GM10248 (cell line): ENCODE results near the gene TUBG2.
A peak's percentile ranks its signal among the peaks of the same experiment; 100 is the strongest.
"Not testable (repeated sequence)": the region's sequence is repeated elsewhere in the genome, so short reads cannot be mapped to it uniquely, and the experiment has no call there.

ENCODE experiments used
- CTCF ChIA-PET: fragments of 300-600 bp; sonication (Branson Sonifier 250); formaldehyde crosslinking; extraction: SDS; loops from one replicate; lab custom pipeline; 2021; ENCODE audit warnings: antibody characterized with exemption; lab: Yijun Ruan, JAX
- POLR2A ChIA-PET: fragments of 350-650 bp; sonication (Branson Sonifier 250); formaldehyde crosslinking; extraction: SDS; loops from one replicate; lab custom pipeline; 2020; ENCODE audit warnings: antibody characterized with exemption; lab: Yijun Ruan, JAX
- DNase-seq: peaks from one replicate; pipeline ENCODE4 v3.0.0; 2012; ENCODE audit errors: extremely low spot score
- TF ChIP-seq, protein P1 (sequence below): IDR thresholded peaks from 2 replicates; pipeline ENCODE4 v1.5.1; 2012; ENCODE audit warnings: mild to moderate bottlenecking, low read depth; ENCODE audit errors: extremely low read depth, missing control alignments, control extremely low read depth

Gene TUBG2

GRCh38 chr17:42653179-42654124, 5.6 kb upstream of the TUBG2 start:
- peak; percentile 22 for DNase-seq
- CTCF ChIA-PET = interaction anchor here (1.0 to 1.5 kb wide), 4 partner anchors 18 to 35 kb away, joined by 3 read pairs; no protein-coding TSS in a partner anchor
- POLR2A ChIA-PET = interaction anchor here (0.6 kb wide), 1 partner anchor 663 kb away, joined by 5 read pairs; no protein-coding TSS in a partner anchor
- TF ChIP-seq, protein P1, sequence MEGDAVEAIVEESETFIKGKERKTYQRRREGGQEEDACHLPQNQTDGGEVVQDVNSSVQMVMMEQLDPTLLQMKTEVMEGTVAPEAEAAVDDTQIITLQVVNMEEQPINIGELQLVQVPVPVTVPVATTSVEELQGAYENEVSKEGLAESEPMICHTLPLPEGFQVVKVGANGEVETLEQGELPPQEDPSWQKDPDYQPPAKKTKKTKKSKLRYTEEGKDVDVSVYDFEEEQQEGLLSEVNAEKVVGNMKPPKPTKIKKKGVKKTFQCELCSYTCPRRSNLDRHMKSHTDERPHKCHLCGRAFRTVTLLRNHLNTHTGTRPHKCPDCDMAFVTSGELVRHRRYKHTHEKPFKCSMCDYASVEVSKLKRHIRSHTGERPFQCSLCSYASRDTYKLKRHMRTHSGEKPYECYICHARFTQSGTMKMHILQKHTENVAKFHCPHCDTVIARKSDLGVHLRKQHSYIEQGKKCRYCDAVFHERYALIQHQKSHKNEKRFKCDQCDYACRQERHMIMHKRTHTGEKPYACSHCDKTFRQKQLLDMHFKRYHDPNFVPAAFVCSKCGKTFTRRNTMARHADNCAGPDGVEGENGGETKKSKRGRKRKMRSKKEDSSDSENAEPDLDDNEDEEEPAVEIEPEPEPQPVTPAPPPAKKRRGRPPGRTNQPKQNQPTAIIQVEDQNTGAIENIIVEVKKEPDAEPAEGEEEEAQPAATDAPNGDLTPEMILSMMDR = no peak

GRCh38 chr17:42655528-42655927, 3.6 kb upstream of the TUBG2 start:
- CTCF ChIA-PET = interaction anchor here (0.8 to 2.5 kb wide), 3 partner anchors 19 to 37 kb away, joined by 3 to 9 read pairs (median 7); no protein-coding TSS in a partner anchor
- POLR2A ChIA-PET = no interaction called here
- no peak for DNase-seq
- TF ChIP-seq, protein P1 = no peak

- no peak for DNase-seq
- POLR2A ChIA-PET = no interaction called here
- CTCF ChIA-PET = interaction anchor here (1.5 to 6.8 kb wide), 4 partner anchors 10 to 40 kb away, joined by 7 to 54 read pairs (median 9); no protein-coding TSS in a partner anchor
- TF ChIP-seq, protein P1 = no peak
These were observed 1.1 kb upstream of the TUBG2 start for GRCh38 chr17:42657824-42658588.

DNA sequence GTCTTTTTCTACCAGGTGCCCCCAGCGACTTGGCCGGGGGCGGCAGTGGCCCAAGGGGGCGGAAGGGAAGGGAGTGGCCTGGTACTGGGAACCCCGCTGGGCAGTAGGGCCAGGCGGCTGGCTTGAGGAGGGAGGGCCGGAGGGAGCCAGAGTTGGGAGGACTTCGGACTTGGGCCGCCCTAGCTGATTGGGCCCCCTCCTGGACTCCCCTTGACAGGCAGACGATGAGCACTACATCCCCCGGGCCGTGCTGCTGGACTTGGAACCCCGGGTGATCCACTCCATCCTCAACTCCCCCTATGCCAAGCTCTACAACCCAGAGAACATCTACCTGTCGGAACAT, 819 bp downstream of the TUBG2 start:
- CTCF ChIA-PET = interaction anchor here (0.7 to 6.8 kb wide), 4 partner anchors 13 to 21 kb away, joined by 3 to 54 read pairs (median 6); no protein-coding TSS in a partner anchor
- DNase-seq, POLR2A ChIA-PET: not testable (repeated sequence)

DNA sequence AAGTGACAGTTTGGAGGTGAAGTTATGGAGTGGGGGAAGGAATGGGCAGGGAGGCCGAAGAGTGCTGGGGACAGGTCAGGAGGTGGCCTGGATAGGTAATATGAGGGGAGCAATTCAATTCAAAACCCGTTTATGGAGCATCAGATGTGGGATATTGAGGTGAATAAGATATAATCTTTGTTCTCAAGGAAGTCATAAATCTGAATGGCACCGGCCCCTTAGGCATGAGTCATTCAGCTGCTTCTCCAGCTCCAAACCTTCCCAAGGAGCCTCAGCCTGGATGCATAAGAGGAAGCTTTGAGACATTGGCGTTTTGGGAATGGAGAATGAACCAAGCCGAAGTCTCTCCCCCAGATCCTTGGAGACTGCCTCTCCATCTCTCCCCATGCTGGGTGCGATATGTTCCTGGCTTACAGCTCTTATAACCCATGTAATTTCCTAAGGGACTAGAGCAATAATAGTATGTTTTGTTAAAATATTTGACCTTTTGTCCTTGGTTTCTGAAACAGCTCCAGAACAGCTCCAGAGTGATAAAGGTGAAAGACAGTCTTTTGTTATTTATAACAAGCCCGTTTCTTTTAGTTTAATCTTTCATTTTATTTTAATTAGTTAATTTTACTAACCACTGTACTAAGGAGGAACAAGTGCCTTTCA, 1.7 kb downstream of the TUBG2 start:
- CTCF ChIA-PET = interaction anchor here (1.1 to 6.8 kb wide), 3 partner anchors 12 to 82 kb away, joined by 3 to 54 read pairs (median 4); no protein-coding TSS in a partner anchor
- POLR2A ChIA-PET = interaction anchor here (1.9 kb wide), 1 partner anchor 10 kb away, joined by 4 read pairs; no protein-coding TSS in a partner anchor
- DNase-seq = no peak
- TF ChIP-seq, protein P1 = no peak

GRCh38 chr17:42665581-42666001, 6.5 kb downstream of the TUBG2 start:
- ChIA-PET POLR2A (no interaction called here), CTCF (interaction anchor here (1.2 kb wide), 1 partner anchor 15 kb away, joined by 3 read pairs; no protein-coding TSS in a partner anchor)
- TF ChIP-seq, protein P1 = no peak

DNA sequence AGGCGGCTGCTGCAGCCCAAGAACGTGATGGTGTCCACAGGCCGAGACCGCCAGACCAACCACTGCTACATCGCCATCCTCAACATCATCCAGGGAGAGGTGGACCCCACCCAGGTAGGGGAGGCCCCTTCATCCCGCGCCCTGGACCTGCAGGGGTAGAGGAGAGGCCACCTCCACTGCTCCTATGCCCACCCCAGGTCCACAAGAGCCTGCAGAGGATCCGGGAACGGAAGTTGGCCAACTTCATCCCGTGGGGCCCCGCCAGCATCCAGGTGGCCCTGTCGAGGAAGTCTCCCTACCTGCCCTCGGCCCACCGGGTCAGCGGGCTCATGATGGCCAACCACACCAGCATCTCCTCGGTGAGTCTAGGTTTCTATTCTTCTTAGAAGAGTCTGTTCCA, 7.0 kb downstream of the TUBG2 start:
- CTCF ChIA-PET = interaction anchor here (1.2 to 2.3 kb wide), 5 partner anchors 11 to 97 kb away, joined by 3 to 10 read pairs (median 4); partner anchors contain the start of genes PLEKHH3 and PSMC3IP
- POLR2A ChIA-PET = not testable (repeated sequence)

More at GRCh38 chr17:42665581-42666001, 6.5 kb downstream of the TUBG2 start:
- no peak for DNase-seq

More for the DNA sequence above, 7.0 kb downstream of the TUBG2 start:
- DNase-seq = not testable (repeated sequence)
